Gastroesophageal sphincter (tissue), 4 donors: ENCODE results near the gene WASF1. TPM values are rescaled to one million over a fixed set of nuclear protein-coding genes. Genes with fewer than 3 reads are reported as not detected.

Source experiments
- ATAC-seq: fragments of 150-250 bp; one replicate; pipeline ENCODE4 v1.9.1; 2016; ENCODE audit warnings: mild to moderate bottlenecking, moderate library complexity
- H3K27ac ChIP-seq, 4 donors: fragments of 200-600 bp; sonication (generic) in 3 of 4; 1 replicate in 3 of 4; 2 replicates in 1 of 4; pipeline ENCODE4 v1.5.1; 2016 to 2019
- H3K27me3 ChIP-seq: fragments of 200-600 bp; sonication (generic); one replicate; pipeline ENCODE4 v1.5.1; 2019
- H3K36me3 ChIP-seq, 2 donors: fragments of 200-600 bp; sonication (generic); one replicate each; pipeline ENCODE4 v1.5.1; 2019; ENCODE audit warnings: control low read depth in 1 of 2
- H3K4me1 ChIP-seq, 3 donors: fragments of 200-600 bp; sonication (generic); 1 replicate in 2 of 3; 2 replicates in 1 of 3; pipeline ENCODE4 v1.5.1; 2016 to 2019; ENCODE audit warnings: control low read depth in 2 of 3
- H3K4me3 ChIP-seq, 2 donors: fragments of 200-600 bp; sonication (generic); one replicate each; pipeline ENCODE4 v1.5.1; 2019; ENCODE audit warnings: mild to moderate bottlenecking in 1 of 2, moderate library complexity in 1 of 2
- H3K9me3 ChIP-seq, 3 donors: fragments of 200-600 bp; sonication (generic); one replicate each; pipeline ENCODE4 v1.5.1; 2017 to 2019; ENCODE audit warnings: control low read depth in 2 of 3
- CTCF ChIP-seq, 4 experiments: fragments of 200-600 bp in 2 of 4; fragments of 450-650 bp in 2 of 4; sonication (generic) in 1 of 4; IDR thresholded peaks; one replicate each; pipeline ENCODE4 v1.5.1; 2017 to 2019; ENCODE audit warnings: antibody characterized with exemption in 4 of 4, mild to moderate bottlenecking in 2 of 4, moderate library complexity in 2 of 4
- EP300 ChIP-seq: sonication (generic); formaldehyde crosslinking; IDR thresholded peaks from one replicate; pipeline ENCODE4 v1.6.1; 2017; ENCODE audit warnings: antibody characterized with exemption, mild to moderate bottlenecking
- POLR2A ChIP-seq, 2 donors: fragments of 450-650 bp; IDR thresholded peaks; one replicate each; pipeline ENCODE4 v1.6.1; 2017; ENCODE audit warnings: antibody characterized with exemption in 2 of 2, mild to moderate bottlenecking in 2 of 2, moderate library complexity in 1 of 2
- POLR2AphosphoS5 ChIP-seq: sonication (generic); formaldehyde crosslinking; IDR thresholded peaks from one replicate; pipeline ENCODE4 v1.6.1; 2017; ENCODE audit warnings: antibody characterized with exemption
- WGBS, 2 donors: methylation state at CpG; one replicate each; pipeline ENCODE4 v1.1.5; 2018; ENCODE audit warnings: low coverage in 1 of 2; 5-methylcytosine and 5-hydroxymethylcytosine counted together
- total RNA-seq, 4 donors: library from RNA; depleted of rRNA; stranded (reverse); fragments of >200 nt; gene quantifications; one replicate each; pipeline ENCODE4 v1.1.0, GENCODE V29; 2016

Gene WASF1
- total RNA-seq, 4 donors from 2014 or later: 11.8 to 27.7 (median 24.5) TPM

- no peak overlapping the region for H3K27ac ChIP-seq
- no peak for TF ChIP-seq POLR2A (IDR thresholded peaks at IDR 0.05)
- TF ChIP-seq CTCF (IDR thresholded peaks at IDR 0.05): no peak
- no peak for TF ChIP-seq POLR2AphosphoS5
- no peak for TF ChIP-seq EP300
- WGBS, 2 donors: 80 to 88% methylated on average over 1 of the region's 1 CpG
- H3K36me3 ChIP-seq: peaks cover 0 to 19% of the 10 kb centered on the region in 2 donors
- no peak overlapping the region for H3K4me3 ChIP-seq
- no peaks in the 10 kb centered on the region for H3K9me3 ChIP-seq
- peaks cover 0 to 13% (median 0%) of the 10 kb centered on the region in 3 donors for H3K4me1 ChIP-seq
- no peak for ATAC-seq
- no peaks in the 10 kb centered on the region for H3K27me3 ChIP-seq
Measured at GRCh38 chr6:110196874-110197273, 17.4 kb upstream of the WASF1 start.

- H3K27ac ChIP-seq: no peak overlapping the region
- no peaks in the 10 kb centered on the region for H3K27me3 ChIP-seq
- peaks cover 0 to 18% (median 0%) of the 10 kb centered on the region in 3 donors for H3K4me1 ChIP-seq
- TF ChIP-seq CTCF (IDR thresholded peaks at IDR 0.05): no peak
- TF ChIP-seq EP300: no peak
- TF ChIP-seq POLR2A (IDR thresholded peaks at IDR 0.05): no peak
- TF ChIP-seq POLR2AphosphoS5: no peak
- H3K4me3 ChIP-seq: no peak overlapping the region
- 92 to 93% methylated on average over 3 to 4 of the region's 4 CpGs for WGBS, 2 donors
- ATAC-seq: no peak
- peaks cover 0 to 19% of the 10 kb centered on the region in 2 donors for H3K36me3 ChIP-seq
- no peaks in the 10 kb centered on the region for H3K9me3 ChIP-seq
Measured at GRCh38 chr6:110195639-110196038, 16.2 kb upstream of the WASF1 start.

GRCh38 chr6:110191477-110191876 is 12.0 kb upstream of the WASF1 start:
- no peak for ATAC-seq
- no peak overlapping the region for H3K27ac ChIP-seq

GRCh38 chr6:110190726-110191125 is 11.3 kb upstream of the WASF1 start:
- WGBS, 2 donors: 89% methylated on average over 5 of the region's 6 CpGs; no CpG with 5 or more reads in 1 of the 2 donors
- Histone ChIP-seq H3K4me1 (peaks cover 0 to 34% (median 4%) of the 10 kb centered on the region in 3 donors), H3K4me3 (no peak overlapping the region), H3K9me3 (no peaks in the 10 kb centered on the region), H3K27ac (no peak overlapping the region), H3K36me3 (peaks cover 0 to 19% of the 10 kb centered on the region in 2 donors), H3K27me3 (no peaks in the 10 kb centered on the region)
- TF ChIP-seq CTCF (IDR thresholded peaks at IDR 0.05) (no peak), POLR2AphosphoS5 (no peak), EP300 (no peak), POLR2A (IDR thresholded peaks at IDR 0.05) (no peak)
- no peak for ATAC-seq

More at GRCh38 chr6:110191477-110191876, 12.0 kb upstream of the WASF1 start:
- Histone ChIP-seq H3K27me3 (no peaks in the 10 kb centered on the region), H3K9me3 (no peaks in the 10 kb centered on the region), H3K4me1 (peaks cover 0 to 27% (median 4%) of the 10 kb centered on the region in 3 donors), H3K4me3 (no peak overlapping the region), H3K36me3 (peaks cover 0 to 19% of the 10 kb centered on the region in 2 donors)
- 76 to 81% methylated on average over 2 of the region's 2 CpGs for WGBS, 2 donors
- TF ChIP-seq POLR2AphosphoS5: no peak
- no peak for TF ChIP-seq CTCF (IDR thresholded peaks at IDR 0.05)
- TF ChIP-seq EP300: no peak
- no peak for TF ChIP-seq POLR2A (IDR thresholded peaks at IDR 0.05)

- Histone ChIP-seq H3K4me1 (peaks cover 0 to 49% (median 4%) of the 10 kb centered on the region in 3 donors), H3K27ac (no peak overlapping the region), H3K4me3 (no peak overlapping the region), H3K9me3 (no peaks in the 10 kb centered on the region), H3K36me3 (peaks cover 0 to 8% of the 10 kb centered on the region in 2 donors), H3K27me3 (no peaks in the 10 kb centered on the region)
- TF ChIP-seq POLR2AphosphoS5 (no peak), CTCF (IDR thresholded peaks at IDR 0.05) (no peak), POLR2A (IDR thresholded peaks at IDR 0.05) (no peak), EP300 (no peak)
- no peak for ATAC-seq
Measured at GRCh38 chr6:110188791-110189190, 9.3 kb upstream of the WASF1 start.
